Activated CD4-positive, alpha-beta T cell treated with anti-CD3 and anti-CD28 coated beads for 4 hours (primary cell): Measurements from ENCODE around the gene MOGAT2.
A peak's percentile ranks its signal among the peaks of the same experiment; 100 is the strongest.

Source experiments
- DNase-seq, 2 donors: peaks; one replicate each; pipeline ENCODE4 v3.0.0-alpha.2; 2020

The MOGAT2 gene

GRCh38 chr11:75760243-75760642 lies 42.6 kb downstream of the MOGAT2 start:
- no peak for DNase-seq

GRCh38 chr11:75760710-75761493 lies 43.3 kb downstream of the MOGAT2 start:
- DNase-seq = no peak

- no peak for DNase-seq
Observed at GRCh38 chr11:75762158-75762557, 44.5 kb downstream of the MOGAT2 start.

GRCh38 chr11:75762885-75763284 lies 45.2 kb downstream of the MOGAT2 start:
- DNase-seq = no peak

- DNase-seq = no peak
Observed at GRCh38 chr11:75763846-75764245, 46.2 kb downstream of the MOGAT2 start.

GRCh38 chr11:75765116-75765515 lies 47.5 kb downstream of the MOGAT2 start:
- no peak for DNase-seq

GRCh38 chr11:75766443-75767227 lies 49.0 kb downstream of the MOGAT2 start:
- DNase-seq = no peak

- DNase-seq = no peak
Observed at GRCh38 chr11:75767228-75767572, 49.6 kb downstream of the MOGAT2 start.

GRCh38 chr11:75767793-75768111 lies 50.1 kb downstream of the MOGAT2 start:
- DNase-seq = no peak

GRCh38 chr11:75768112-75768908 lies 50.7 kb downstream of the MOGAT2 start, which contains the start of gene DGAT2:
Gene DGAT2, plus strand, starts transcription at chr11:75768778. Its CDS starts 214 bp downstream, at chr11:75768992.
- DNase-seq = peak; percentile 67 to 76

GRCh38 chr11:75768909-75769771 lies 51.5 kb downstream of the MOGAT2 start:
- DNase-seq = no peak

GRCh38 chr11:75770102-75770501 lies 52.5 kb downstream of the MOGAT2 start:
- DNase-seq = no peak

GRCh38 chr11:75771646-75772410 lies 54.2 kb downstream of the MOGAT2 start:
- no peak for DNase-seq

- no peak for DNase-seq
Observed at GRCh38 chr11:75773595-75774353, 56.1 kb downstream of the MOGAT2 start.

GRCh38 chr11:75775056-75775455 lies 57.4 kb downstream of the MOGAT2 start:
- no peak for DNase-seq

- DNase-seq = no peak
Observed at GRCh38 chr11:75776546-75776945, 58.9 kb downstream of the MOGAT2 start.

- DNase-seq = no peak
Observed at GRCh38 chr11:75777461-75778110, 59.9 kb downstream of the MOGAT2 start.

GRCh38 chr11:75778962-75779361 lies 61.3 kb downstream of the MOGAT2 start:
- no peak for DNase-seq

- DNase-seq = no peak
Observed at GRCh38 chr11:75779960-75780359, 62.3 kb downstream of the MOGAT2 start.

GRCh38 chr11:75780888-75781287 lies 63.2 kb downstream of the MOGAT2 start:
- no peak for DNase-seq
